HepG2 (cell line): Measurements from ENCODE around the gene ITSN2. TPM values are rescaled to one million over a fixed set of nuclear protein-coding genes. Genes with fewer than 3 reads are reported as not detected.

Experiments
- DBP ChIP-seq: sonication (generic); formaldehyde crosslinking; IDR thresholded peaks from 2 replicates; pipeline ENCODE4 v1.4.0; 2020; ENCODE audit warnings: missing genetic modification reagents; ENCODE audit errors: not compliant biosample characterization
- FLYWCH1 ChIP-seq: sonication (generic); formaldehyde crosslinking; IDR thresholded peaks from 2 replicates; pipeline ENCODE4 v1.8.1; 2023; ENCODE audit warnings: mild to moderate bottlenecking, missing genetic modification reagents
- HES4 ChIP-seq: sonication (generic); formaldehyde crosslinking; IDR thresholded peaks from 2 replicates; pipeline ENCODE4 v1.9.0; 2021; ENCODE audit warnings: mild to moderate bottlenecking, missing genetic modification reagents, borderline replicate concordance
- HOXA5 ChIP-seq: sonication (generic); formaldehyde crosslinking; IDR thresholded peaks from 2 replicates; pipeline ENCODE4 v1.4.0; 2020; ENCODE audit warnings: missing genetic modification reagents
- PRPF4 ChIP-seq: fragments of 200-400 bp; formaldehyde crosslinking; IDR thresholded peaks from 2 replicates; pipeline ENCODE4 v1.6.1; 2016; ENCODE audit warnings: low read length, low read depth; ENCODE audit not compliant: poor library complexity, severe bottlenecking
- RBFOX2 ChIP-seq: fragments of 200-400 bp; formaldehyde crosslinking; IDR thresholded peaks from 2 replicates; pipeline ENCODE4 v1.6.1; 2017; ENCODE audit warnings: low read depth, mild to moderate bottlenecking, low read length
- USF2 ChIP-seq, 2 experiments: sonication (generic) in 1 of 2; formaldehyde crosslinking in 1 of 2; IDR thresholded peaks; 2 replicates each; pipeline versions ENCODE4 v1.5.1 to v1.6.1; 2011 to 2020; ENCODE audit warnings: borderline replicate concordance in 1 of 2, low read depth in 1 of 2, low read length in 1 of 2, mild to moderate bottlenecking in 1 of 2, missing genetic modification reagents in 1 of 2, moderate library complexity in 1 of 2
- ZBTB39 ChIP-seq: sonication (generic); formaldehyde crosslinking; IDR thresholded peaks from 2 replicates; pipeline ENCODE4 v1.5.0; 2020; ENCODE audit warnings: missing genetic modification reagents
- ZNF629 ChIP-seq: sonication (generic); formaldehyde crosslinking; conservative IDR thresholded peaks from 2 replicates; pipeline ENCODE4 v1.5.0; 2020; ENCODE audit warnings: missing genetic modification reagents
- polyA plus RNA-seq, 8 experiments: library from polyadenylated mRNA; depleted of rRNA in 3 of 8; stranded (reverse) in 7 of 8; unstranded in 1 of 8; fragments of >200 nt; fragmentation: Illumina TruSeq in 4 of 8; extraction: Trizol in 4 of 8; gene quantifications; 2 replicates each; pipeline versions ENCODE4 v1.2.1 to v1.2.3, GENCODE V29; 2011 to 2016; ENCODE audit warnings: low read depth in 4 of 8, missing spikeins in 1 of 8, mixed read lengths in 1 of 8; ENCODE audit not compliant: insufficient read depth in 1 of 8
- total RNA-seq, 5 experiments: library from RNA; depleted of rRNA; stranded (reverse); fragments of >200 nt; fragmentation: Illumina TruSeq; extraction: Trizol; gene quantifications; 2 replicates each; pipeline ENCODE4 v1.2.3, GENCODE V29; 2016; ENCODE audit warnings: low read depth in 1 of 5
- TF ChIP-seq, protein P1 (sequence below): sonication (generic); formaldehyde crosslinking; IDR thresholded peaks from one replicate; pipeline ENCODE4 v1.5.1; 2020; ENCODE audit warnings: mild to moderate bottlenecking, missing genetic modification reagents; ENCODE audit errors: not compliant biosample characterization
- TF ChIP-seq, protein P2 (sequence below): sonication (generic); formaldehyde crosslinking; IDR thresholded peaks from 2 replicates; pipeline ENCODE4 v1.8.0; 2022; ENCODE audit warnings: mild to moderate bottlenecking, missing genetic modification reagents, moderate library complexity

The ITSN2 gene
- total and polyA plus RNA-seq, 2 of the 13 experiments (the other 11 are each of a cell fraction or from before 2014, with no cell fraction given): 26.0 to 26.6 TPM

GRCh38 chr2:24360050-24360962 lies at the start of gene ITSN2 (continued):
- TF ChIP-seq, protein P1, sequence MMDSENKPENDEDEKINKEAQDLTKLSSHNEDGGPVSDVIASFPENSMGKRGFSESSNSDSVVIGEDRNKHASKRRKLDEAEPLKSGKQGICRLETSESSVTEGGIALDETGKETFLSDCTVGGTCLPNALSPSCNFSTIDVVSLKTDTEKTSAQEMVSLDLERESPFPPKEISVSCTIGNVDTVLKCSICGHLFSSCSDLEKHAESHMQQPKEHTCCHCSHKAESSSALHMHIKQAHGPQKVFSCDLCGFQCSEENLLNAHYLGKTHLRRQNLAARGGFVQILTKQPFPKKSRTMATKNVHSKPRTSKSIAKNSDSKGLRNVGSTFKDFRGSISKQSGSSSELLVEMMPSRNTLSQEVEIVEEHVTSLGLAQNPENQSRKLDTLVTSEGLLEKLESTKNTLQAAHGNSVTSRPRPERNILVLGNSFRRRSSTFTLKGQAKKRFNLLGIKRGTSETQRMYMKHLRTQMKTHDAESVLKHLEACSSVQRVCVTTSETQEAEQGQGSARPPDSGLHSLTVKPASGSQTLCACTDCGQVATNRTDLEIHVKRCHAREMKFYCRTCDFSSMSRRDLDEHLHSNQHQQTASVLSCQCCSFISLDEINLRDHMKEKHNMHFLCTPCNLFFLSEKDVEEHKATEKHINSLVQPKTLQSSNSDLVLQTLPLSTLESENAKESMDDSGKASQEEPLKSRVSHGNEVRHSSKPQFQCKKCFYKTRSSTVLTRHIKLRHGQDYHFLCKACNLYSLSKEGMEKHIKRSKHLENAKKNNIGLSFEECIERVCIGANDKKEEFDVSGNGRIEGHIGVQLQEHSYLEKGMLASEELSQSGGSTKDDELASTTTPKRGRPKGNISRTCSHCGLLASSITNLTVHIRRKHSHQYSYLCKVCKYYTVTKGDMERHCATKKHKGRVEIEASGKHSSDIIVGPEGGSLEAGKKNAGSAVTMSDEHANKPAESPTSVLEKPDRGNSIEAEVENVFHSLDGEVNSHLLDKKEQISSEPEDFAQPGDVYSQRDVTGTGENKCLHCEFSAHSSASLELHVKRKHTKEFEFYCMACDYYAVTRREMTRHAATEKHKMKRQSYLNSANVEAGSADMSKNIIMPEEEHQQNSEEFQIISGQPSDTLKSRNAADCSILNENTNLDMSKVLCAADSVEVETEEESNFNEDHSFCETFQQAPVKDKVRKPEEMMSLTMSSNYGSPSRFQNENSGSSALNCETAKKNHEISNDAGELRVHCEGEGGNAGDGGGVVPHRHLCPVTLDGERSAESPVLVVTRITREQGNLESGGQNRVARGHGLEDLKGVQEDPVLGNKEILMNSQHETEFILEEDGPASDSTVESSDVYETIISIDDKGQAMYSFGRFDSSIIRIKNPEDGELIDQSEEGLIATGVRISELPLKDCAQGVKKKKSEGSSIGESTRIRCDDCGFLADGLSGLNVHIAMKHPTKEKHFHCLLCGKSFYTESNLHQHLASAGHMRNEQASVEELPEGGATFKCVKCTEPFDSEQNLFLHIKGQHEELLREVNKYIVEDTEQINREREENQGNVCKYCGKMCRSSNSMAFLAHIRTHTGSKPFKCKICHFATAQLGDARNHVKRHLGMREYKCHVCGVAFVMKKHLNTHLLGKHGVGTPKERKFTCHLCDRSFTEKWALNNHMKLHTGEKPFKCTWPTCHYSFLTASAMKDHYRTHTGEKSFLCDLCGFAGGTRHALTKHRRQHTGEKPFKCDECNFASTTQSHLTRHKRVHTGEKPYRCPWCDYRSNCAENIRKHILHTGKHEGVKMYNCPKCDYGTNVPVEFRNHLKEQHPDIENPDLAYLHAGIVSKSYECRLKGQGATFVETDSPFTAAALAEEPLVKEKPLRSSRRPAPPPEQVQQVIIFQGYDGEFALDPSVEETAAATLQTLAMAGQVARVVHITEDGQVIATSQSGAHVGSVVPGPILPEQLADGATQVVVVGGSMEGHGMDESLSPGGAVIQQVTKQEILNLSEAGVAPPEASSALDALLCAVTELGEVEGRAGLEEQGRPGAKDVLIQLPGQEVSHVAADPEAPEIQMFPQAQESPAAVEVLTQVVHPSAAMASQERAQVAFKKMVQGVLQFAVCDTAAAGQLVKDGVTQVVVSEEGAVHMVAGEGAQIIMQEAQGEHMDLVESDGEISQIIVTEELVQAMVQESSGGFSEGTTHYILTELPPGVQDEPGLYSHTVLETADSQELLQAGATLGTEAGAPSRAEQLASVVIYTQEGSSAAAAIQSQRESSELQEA (CRISPR knock-in tag): peak; percentile 49
- TF ChIP-seq USF2 (IDR thresholded peaks at IDR 0.05; ENCODE audit: low read depth, low read length): no peak
- TF ChIP-seq USF2 (CRISPR knock-in tag; IDR thresholded peaks at IDR 0.05; ENCODE audit: borderline replicate concordance): no peak
- peak; percentile 58 for TF ChIP-seq HOXA5 (CRISPR knock-in tag)
- peak; percentile 59 for TF ChIP-seq DBP (CRISPR knock-in tag)
- no peak for TF ChIP-seq PRPF4
- 0 out of 2 replicates have a peak, but pooled peaks have one; percentile 22 for TF ChIP-seq ZNF629
- peak; percentile 40; the same call in 1 of the 2 replicates for TF ChIP-seq HES4
- TF ChIP-seq, protein P2, sequence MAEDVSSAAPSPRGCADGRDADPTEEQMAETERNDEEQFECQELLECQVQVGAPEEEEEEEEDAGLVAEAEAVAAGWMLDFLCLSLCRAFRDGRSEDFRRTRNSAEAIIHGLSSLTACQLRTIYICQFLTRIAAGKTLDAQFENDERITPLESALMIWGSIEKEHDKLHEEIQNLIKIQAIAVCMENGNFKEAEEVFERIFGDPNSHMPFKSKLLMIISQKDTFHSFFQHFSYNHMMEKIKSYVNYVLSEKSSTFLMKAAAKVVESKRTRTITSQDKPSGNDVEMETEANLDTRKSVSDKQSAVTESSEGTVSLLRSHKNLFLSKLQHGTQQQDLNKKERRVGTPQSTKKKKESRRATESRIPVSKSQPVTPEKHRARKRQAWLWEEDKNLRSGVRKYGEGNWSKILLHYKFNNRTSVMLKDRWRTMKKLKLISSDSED (CRISPR knock-in tag): peak; percentile 16; the same call in 1 of the 2 replicates
- no peak for TF ChIP-seq ZBTB39 (CRISPR knock-in tag)
- peak; percentile 94 for TF ChIP-seq RBFOX2
- TF ChIP-seq FLYWCH1 (CRISPR knock-in tag): no peak
